Right atrium auricular region (tissue), 2 donors: ENCODE data around the gene AZU1. TPM values are rescaled to one million over a fixed set of nuclear protein-coding genes. Genes with fewer than 3 reads are reported as not detected.

Experiments used
- DNase-seq: peaks from one replicate; pipeline ENCODE4 v3.0.0-alpha.2; 2019; ENCODE audit warnings: low spot score
- H3K27ac ChIP-seq, 2 donors: fragments of 200-600 bp; sonication (generic); 1 replicate in 1 of 2; 2 replicates in 1 of 2; pipeline ENCODE4 v1.5.1; 2016 to 2019
- H3K27me3 ChIP-seq, 2 donors: fragments of 200-600 bp; sonication (generic); one replicate each; pipeline versions ENCODE4 v1.5.1 to v1.6.0; 2017 to 2019
- H3K36me3 ChIP-seq: fragments of 200-600 bp; sonication (generic); one replicate; pipeline ENCODE4 v1.5.1; 2016
- H3K4me1 ChIP-seq, 2 donors: fragments of 200-600 bp; sonication (generic); one replicate each; pipeline versions ENCODE4 v1.5.1 to v1.6.0; 2017 to 2019
- H3K4me3 ChIP-seq, 2 donors: fragments of 200-600 bp; sonication (generic); 1 replicate in 1 of 2; 2 replicates in 1 of 2; pipeline ENCODE4 v1.5.1; 2017 to 2019; ENCODE audit warnings: mild to moderate bottlenecking in 1 of 2, moderate library complexity in 1 of 2
- H3K9me3 ChIP-seq, 2 donors: fragments of 200-600 bp; sonication (generic); one replicate each; pipeline ENCODE4 v1.5.1; 2019
- CTCF ChIP-seq, 2 donors: fragments of 200-600 bp; sonication (generic); IDR thresholded peaks; one replicate each; pipeline ENCODE4 v1.5.1; 2019; ENCODE audit warnings: antibody characterized with exemption in 2 of 2
- total RNA-seq, 2 donors: library from RNA; depleted of rRNA; stranded (reverse); fragments of >200 nt; gene quantifications; one replicate each; pipeline ENCODE4 v1.1.0, GENCODE V29; 2016

The AZU1 gene
- total RNA-seq, 2 donors from 2014 or later = not detected

- peak overlapping the region; percentile 26 to 53 for H3K4me3 ChIP-seq
Measured at GRCh38 chr19:821231-821824, 6.3 kb upstream of the AZU1 start.

GRCh38 chr19:821825-822503 is 5.7 kb upstream of the AZU1 start, which contains the start of gene PLPPR3:
Gene PLPPR3 (minus strand): TSS chr19:821955. CDS start chr19:821559, 396 bp downstream.
- peaks cover 0 to 18% of the 10 kb centered on the region in 2 donors for H3K4me1 ChIP-seq
- TF ChIP-seq CTCF (IDR thresholded peaks at IDR 0.05) = no peak
- no peaks in the 10 kb centered on the region for H3K36me3 ChIP-seq
- H3K4me3 ChIP-seq = peak within 1 kb of the TSS; percentile 26 to 53
- no peak for DNase-seq
- H3K9me3 ChIP-seq = no peaks in the 10 kb centered on the region
- peaks cover 0 to 9% of the 10 kb centered on the region in 2 donors for H3K27me3 ChIP-seq
- H3K27ac ChIP-seq = no peak within 1 kb of the TSS

More at GRCh38 chr19:821231-821824, 6.3 kb upstream of the AZU1 start:
- DNase-seq = no peak
- H3K27me3 ChIP-seq = peaks cover 0 to 9% of the 10 kb centered on the region in 2 donors
- peaks cover 0 to 18% of the 10 kb centered on the region in 2 donors for H3K4me1 ChIP-seq
- H3K9me3 ChIP-seq = no peaks in the 10 kb centered on the region
- no peak for TF ChIP-seq CTCF (IDR thresholded peaks at IDR 0.05)
- H3K36me3 ChIP-seq = no peaks in the 10 kb centered on the region
- H3K27ac ChIP-seq = no peak overlapping the region

GRCh38 chr19:823565-824121 is 4.0 kb upstream of the AZU1 start:
- peaks cover 0 to 9% of the 10 kb centered on the region in 2 donors for H3K27me3 ChIP-seq
- no peak overlapping the region for H3K4me3 ChIP-seq
- H3K9me3 ChIP-seq = no peaks in the 10 kb centered on the region
- H3K36me3 ChIP-seq = no peaks in the 10 kb centered on the region
- no peak for DNase-seq
- no peak for TF ChIP-seq CTCF (IDR thresholded peaks at IDR 0.05)
- H3K4me1 ChIP-seq = peaks cover 0 to 18% of the 10 kb centered on the region in 2 donors
- no peak overlapping the region for H3K27ac ChIP-seq

- no peak for TF ChIP-seq CTCF (IDR thresholded peaks at IDR 0.05)
- Histone ChIP-seq H3K9me3 (no peaks in the 10 kb centered on the region), H3K4me3 (no peak overlapping the region), H3K27me3 (peaks cover 0 to 9% of the 10 kb centered on the region in 2 donors), H3K36me3 (no peaks in the 10 kb centered on the region), H3K4me1 (peaks cover 0 to 18% of the 10 kb centered on the region in 2 donors), H3K27ac (no peak overlapping the region)
- no peak for DNase-seq
Measured at GRCh38 chr19:824885-825284, 2.8 kb upstream of the AZU1 start.

- no peak for DNase-seq
- H3K36me3 ChIP-seq = no peaks in the 10 kb centered on the region
- peaks cover 0 to 9% of the 10 kb centered on the region in 2 donors for H3K27me3 ChIP-seq
- TF ChIP-seq CTCF (IDR thresholded peaks at IDR 0.05) = no peak
- H3K9me3 ChIP-seq = no peaks in the 10 kb centered on the region
- peaks cover 0 to 17% of the 10 kb centered on the region in 2 donors for H3K4me1 ChIP-seq
- H3K4me3 ChIP-seq = no peak overlapping the region
- H3K27ac ChIP-seq = no peak overlapping the region
Measured at GRCh38 chr19:825897-826644, 1.6 kb upstream of the AZU1 start.
